ENCODE results near the gene ASXL3. TPM values are rescaled to one million over a fixed set of nuclear protein-coding genes. Genes with fewer than 3 reads are reported as not detected.

The ASXL3 gene
- total RNA-seq, 1 experiment from 2014 or later, result not detected

DNA sequence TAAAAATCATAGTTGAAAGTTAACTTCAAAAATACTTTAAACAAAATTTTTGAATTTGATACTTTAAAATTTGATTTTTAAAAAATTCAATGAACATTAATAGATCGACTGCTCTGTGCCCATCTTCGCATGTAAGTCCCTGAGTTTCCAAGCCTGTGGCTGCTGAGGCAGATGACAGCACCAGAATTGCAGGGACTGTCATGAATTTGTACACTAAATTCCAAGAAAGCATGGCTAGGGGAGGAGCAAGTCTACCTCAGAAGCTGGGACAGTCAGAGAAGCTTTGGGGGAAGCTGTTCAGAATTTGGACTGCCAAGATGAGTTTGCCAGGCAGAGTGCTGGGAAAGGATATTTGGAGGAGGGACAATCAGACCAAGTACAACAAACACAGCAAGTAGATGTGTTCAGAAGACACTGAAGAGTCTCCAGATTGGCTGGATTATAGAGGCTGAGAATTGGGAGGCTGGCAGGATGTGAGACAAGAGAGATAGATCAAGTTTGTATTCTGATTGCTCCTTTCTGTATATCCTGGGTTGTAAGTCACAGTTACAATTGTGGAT lies 79.0 kb downstream of the ASXL3 start:
- Histone ChIP-seq H3K79me2 (ENCODE audit: insufficient read depth, low read length) (no peaks in the 10 kb centered on the region), H3K27ac (ENCODE audit: low read depth, low read length) (no peak overlapping the region), H3K4me3 (replicated peaks in 1 of 2; ENCODE audit: low read depth in 1 of 2, low read length in 2 of 2) (no peak overlapping the region), H3K9me3 (ENCODE audit: control insufficient read depth in 1 of 2, insufficient read depth in 1 of 2, low read depth in 1 of 2, low read length in 2 of 2) (peaks cover 6 to 7% of the 10 kb centered on the region in 2 experiments; a peak in 2 of 4 replicates), H3K4me1 (ENCODE audit: control insufficient read depth in 1 of 2, insufficient read depth in 2 of 2, low read length in 2 of 2) (no peaks in the 10 kb centered on the region), H3K9me2 (ENCODE audit: insufficient read depth) (no peaks in the 10 kb centered on the region), H3K36me3 (ENCODE audit: control insufficient read depth in 1 of 2, insufficient read depth in 2 of 2, low read length in 2 of 2) (no peaks in the 10 kb centered on the region), H3K4me2 (ENCODE audit: low read length) (no peak overlapping the region), H2AFZ (ENCODE audit: low read depth, low read length, poor library complexity, severe bottlenecking) (no peak overlapping the region), H3K9ac (ENCODE audit: low read length) (no peak overlapping the region), H4K20me1 (ENCODE audit: insufficient read depth) (no peaks in the 10 kb centered on the region), H3K27me3 (ENCODE audit: insufficient read depth, low read length) (no peaks in the 10 kb centered on the region)
- ChIA-PET CTCF (no interaction called here), POLR2A (no interaction called here), RAD21 (ENCODE audit: low non-redundant PET in 1 of 2, low total read pairs in 2 of 2, uncharacterized antibody in 2 of 2, unreplicated experiment in 2 of 2) (no interaction called here)
- no TSS peak for BruUV-seq (replicated peaks)
- ATAC-seq (no peak), DNase-seq (ENCODE audit: low read depth, low spot score) (no peak)
- intact Hi-C loops (cut with micrococcal nuclease), result no loop called here
- TF ChIP-seq RAD21 (IDR thresholded peaks at IDR 0.05; ENCODE audit: low read depth), result no peak
- TF ChIP-seq ZNF274 (IDR thresholded peaks at IDR 0.05; ENCODE audit: low read depth, low read length), result no peak
- TF ChIP-seq, protein P1, sequence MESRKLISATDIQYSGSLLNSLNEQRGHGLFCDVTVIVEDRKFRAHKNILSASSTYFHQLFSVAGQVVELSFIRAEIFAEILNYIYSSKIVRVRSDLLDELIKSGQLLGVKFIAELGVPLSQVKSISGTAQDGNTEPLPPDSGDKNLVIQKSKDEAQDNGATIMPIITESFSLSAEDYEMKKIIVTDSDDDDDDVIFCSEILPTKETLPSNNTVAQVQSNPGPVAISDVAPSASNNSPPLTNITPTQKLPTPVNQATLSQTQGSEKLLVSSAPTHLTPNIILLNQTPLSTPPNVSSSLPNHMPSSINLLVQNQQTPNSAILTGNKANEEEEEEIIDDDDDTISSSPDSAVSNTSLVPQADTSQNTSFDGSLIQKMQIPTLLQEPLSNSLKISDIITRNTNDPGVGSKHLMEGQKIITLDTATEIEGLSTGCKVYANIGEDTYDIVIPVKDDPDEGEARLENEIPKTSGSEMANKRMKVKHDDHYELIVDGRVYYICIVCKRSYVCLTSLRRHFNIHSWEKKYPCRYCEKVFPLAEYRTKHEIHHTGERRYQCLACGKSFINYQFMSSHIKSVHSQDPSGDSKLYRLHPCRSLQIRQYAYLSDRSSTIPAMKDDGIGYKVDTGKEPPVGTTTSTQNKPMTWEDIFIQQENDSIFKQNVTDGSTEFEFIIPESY (IDR thresholded peaks at IDR 0.05; ENCODE audit: extremely low read depth, insufficient replicate concordance, low read length), result no peak
- TF ChIP-seq EZH2phosphoT487 (IDR thresholded peaks at IDR 0.05; ENCODE audit: borderline replicate concordance), result no peak
- no peak for TF ChIP-seq CBX3 (IDR thresholded peaks at IDR 0.05; ENCODE audit: low read depth)
- TF ChIP-seq POLR2AphosphoS5 (IDR thresholded peaks at IDR 0.05; ENCODE audit: low read depth, low read length), result no peak
- TF ChIP-seq POLR2A (IDR thresholded peaks at IDR 0.05; ENCODE audit: borderline replicate concordance, extremely low read depth, insufficient read depth, insufficient read length), result no peak
- no peak for TF ChIP-seq JUND (IDR thresholded peaks at IDR 0.05)
- TF ChIP-seq, protein P2, sequence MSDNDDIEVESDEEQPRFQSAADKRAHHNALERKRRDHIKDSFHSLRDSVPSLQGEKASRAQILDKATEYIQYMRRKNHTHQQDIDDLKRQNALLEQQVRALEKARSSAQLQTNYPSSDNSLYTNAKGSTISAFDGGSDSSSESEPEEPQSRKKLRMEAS (IDR thresholded peaks at IDR 0.05), result no peak
- TF ChIP-seq, protein P3, sequence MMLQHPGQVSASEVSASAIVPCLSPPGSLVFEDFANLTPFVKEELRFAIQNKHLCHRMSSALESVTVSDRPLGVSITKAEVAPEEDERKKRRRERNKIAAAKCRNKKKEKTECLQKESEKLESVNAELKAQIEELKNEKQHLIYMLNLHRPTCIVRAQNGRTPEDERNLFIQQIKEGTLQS (IDR thresholded peaks at IDR 0.05), result no peak
- no peak for TF ChIP-seq ZFX (IDR thresholded peaks at IDR 0.05)
- TF ChIP-seq TCF7L2 (IDR thresholded peaks at IDR 0.05; ENCODE audit: borderline replicate concordance, extremely low read depth, insufficient read depth, insufficient read length), result no peak
- no peak for TF ChIP-seq SP1 (IDR thresholded peaks at IDR 0.05; ENCODE audit: low read depth)

Measured in HCT116 (cell line).